ENCODE data around the gene RNF166.
A peak's percentile ranks its signal among the peaks of the same experiment; 100 is the strongest.

Gene RNF166

GRCh38 chr16:88653596-88654362, 52.4 kb downstream of the RNF166 start:
- DNase-seq (ENCODE audit: low read depth in 4 of 4, low spot score in 1 of 4), result no peak

- no peak for DNase-seq (ENCODE audit: low read depth in 4 of 4, low spot score in 1 of 4)
Observed at GRCh38 chr16:88653101-88653500, 53.1 kb downstream of the RNF166 start.

- DNase-seq (ENCODE audit: low read depth in 4 of 4, low spot score in 1 of 4), result no peak
Observed at GRCh38 chr16:88652762-88653063, 53.5 kb downstream of the RNF166 start.

DNA sequence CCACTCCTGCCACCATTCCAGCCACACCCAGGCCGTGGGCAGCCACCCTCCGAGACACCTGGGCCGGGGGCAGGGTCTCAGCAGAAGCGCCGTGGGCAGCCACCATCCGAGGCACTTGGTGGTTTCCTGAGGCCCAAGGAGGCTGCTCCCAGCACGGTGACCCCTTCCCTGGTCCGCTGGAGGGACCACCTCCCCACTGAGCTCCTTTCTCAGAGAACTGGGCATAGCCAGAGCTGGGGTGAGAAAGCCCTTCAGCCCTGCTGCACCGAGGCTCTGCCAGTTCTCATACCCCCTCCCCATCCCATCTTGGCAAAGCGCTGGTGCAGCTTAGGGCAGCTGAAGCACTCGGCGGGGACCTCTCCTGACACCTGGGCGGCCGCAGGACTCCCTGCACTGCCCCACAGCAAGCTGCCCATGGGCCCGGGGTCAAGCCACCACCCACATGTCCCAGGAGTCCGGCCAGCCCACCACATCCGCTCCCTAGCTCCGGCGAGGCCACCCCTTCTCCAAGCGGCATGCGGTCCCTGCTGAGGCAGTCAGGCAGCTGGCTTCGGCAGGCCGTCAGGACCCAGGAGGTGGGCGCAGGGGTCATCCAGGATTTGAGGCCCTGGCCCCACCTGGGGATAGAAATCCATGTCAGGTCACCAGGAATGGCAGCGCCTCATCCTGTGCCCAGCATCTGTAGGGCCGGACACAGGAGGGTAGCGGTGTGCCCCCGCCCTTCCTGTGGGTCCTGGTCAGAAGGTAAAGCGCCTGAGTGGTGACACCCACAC, 54.0 kb downstream of the RNF166 start:
- DNase-seq (ENCODE audit: low read depth in 4 of 4, low spot score in 1 of 4), result no peak

DNA sequence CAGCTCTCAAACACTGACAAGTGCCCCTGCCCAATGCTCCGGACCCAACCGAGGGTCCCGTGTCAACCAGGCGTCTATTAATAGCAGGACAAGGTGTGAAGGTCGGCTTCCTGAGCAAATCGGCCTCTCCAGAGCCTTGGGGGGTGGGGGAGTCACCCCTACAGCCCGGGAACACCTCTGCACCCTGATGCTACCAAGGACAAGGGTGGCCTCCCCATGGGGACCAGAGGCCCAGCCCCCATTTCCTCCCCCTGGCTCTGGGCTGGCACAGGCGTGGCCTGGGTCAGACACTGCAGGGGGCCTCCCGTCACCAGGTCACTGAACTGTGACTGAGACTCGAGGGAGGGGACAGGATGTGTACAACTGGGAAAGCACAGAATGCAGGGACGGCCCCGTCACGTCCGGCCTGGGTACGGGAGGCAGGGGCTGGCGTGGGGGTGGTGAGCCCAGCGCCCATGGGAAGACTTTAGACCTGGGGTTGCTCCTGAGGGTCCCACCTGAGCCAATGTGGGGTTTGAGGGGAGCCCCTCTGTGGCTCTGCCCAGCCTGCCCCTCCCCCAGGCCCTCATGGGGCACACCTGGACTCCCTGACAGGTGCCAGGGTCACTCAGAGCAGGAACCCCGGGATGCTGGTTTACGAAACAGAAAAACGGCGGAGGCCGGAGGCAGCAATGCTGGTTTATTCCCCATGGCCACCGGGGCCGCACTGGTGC, 54.8 kb downstream of the RNF166 start:
- DNase-seq (ENCODE audit: low read depth in 4 of 4, low spot score in 1 of 4), result peak in 2 of 4 experiments; percentile 64 to 79

DNA sequence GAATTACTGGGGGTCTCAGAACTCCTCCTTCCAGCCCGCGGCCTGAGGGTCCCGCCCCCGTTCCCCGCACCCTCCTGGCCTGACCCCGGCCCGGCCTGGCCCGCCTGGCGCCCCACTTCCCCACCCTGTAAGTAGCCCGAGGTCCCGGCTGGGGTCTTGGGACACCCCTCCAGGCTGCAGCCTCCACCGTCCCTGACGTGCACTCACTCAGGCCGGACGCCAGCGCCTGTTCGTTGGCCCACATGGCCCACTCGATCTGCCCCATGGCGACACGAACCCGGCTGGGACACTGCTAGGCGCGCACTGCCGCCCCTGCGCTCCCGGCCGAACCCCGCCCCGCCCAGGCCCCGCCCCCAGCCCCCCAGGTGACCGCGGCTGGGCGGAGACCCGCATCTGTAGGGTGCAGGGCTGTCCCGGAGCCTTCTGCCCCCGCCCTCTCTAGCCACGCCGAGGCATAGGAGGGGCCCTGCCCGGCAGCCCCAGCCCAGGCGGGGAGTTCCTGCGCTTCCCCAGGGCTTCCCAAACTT, 55.4 kb downstream of the RNF166 start, which contains the start of gene CYBA:
TSS of gene CYBA (minus strand) at position 305 of the 527 bp plus-strand sequence. CDS start at position 265, 40 bp downstream.
- DNase-seq (ENCODE audit: low read depth in 4 of 4, low spot score in 1 of 4), result peak in 3 of 4 experiments; percentile 47 to 85 (median 66)

- no peak for DNase-seq (ENCODE audit: low read depth in 4 of 4, low spot score in 1 of 4)
Observed at GRCh38 chr16:88649924-88650748, 56.1 kb downstream of the RNF166 start.

DNA sequence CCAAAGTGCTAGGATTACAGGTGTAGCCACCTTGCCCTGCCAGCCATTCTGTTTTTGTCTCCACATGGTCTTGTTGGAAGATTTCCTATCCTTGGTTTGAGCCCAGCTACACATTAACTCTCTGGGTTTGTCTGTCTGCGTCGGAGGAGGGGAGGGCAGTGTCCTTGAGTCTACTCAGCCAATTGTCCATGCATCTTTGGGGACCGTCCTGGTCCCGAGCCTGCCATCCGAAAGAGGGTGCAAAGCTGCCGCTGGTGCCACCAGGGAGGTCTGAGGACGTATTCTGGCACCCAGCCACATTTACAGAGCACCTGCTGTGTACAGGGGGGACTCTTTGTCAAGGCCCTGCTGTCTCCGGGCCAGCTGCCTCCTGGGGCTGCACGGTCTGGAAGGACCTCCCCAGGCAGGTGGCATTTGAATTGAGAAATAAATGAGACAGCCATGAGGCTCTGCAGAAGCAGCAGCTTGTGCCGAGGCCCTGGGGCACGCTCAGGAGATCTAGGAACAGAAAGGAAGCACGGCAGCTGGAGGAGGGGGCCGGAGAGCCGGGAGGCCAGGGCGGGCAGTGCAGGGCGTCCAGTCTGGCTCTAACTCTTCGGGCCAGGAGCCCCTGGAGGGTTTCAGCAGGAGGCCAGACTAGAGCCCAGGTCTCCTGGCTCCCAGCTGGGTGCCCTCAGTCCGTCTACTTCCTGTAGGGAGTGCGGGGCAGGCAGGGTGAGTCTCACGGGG, 56.8 kb downstream of the RNF166 start:
- DNase-seq (ENCODE audit: low read depth in 4 of 4, low spot score in 1 of 4), result no peak

- no peak for DNase-seq (ENCODE audit: low read depth in 4 of 4, low spot score in 1 of 4)
Observed at GRCh38 chr16:88647178-88648070, 58.8 kb downstream of the RNF166 start.
